Ascending aorta (tissue), 2 donors: ENCODE data around the gene CFLAR. TPM values are rescaled to one million over a fixed set of nuclear protein-coding genes. Genes with fewer than 3 reads are reported as not detected.

ENCODE experiments used
- DNase-seq, 2 donors: peaks; one replicate each; pipeline ENCODE4 v3.0.0-alpha.2; 2019; ENCODE audit warnings: low spot score in 2 of 2
- H3K27ac ChIP-seq, 2 donors: fragments of 200-600 bp; sonication (generic); one replicate each; pipeline ENCODE4 v1.5.1; 2016 to 2017; ENCODE audit warnings: mild to moderate bottlenecking in 1 of 2
- H3K27me3 ChIP-seq: fragments of 200-600 bp; sonication (generic); one replicate; pipeline ENCODE4 v1.5.1; 2017
- H3K36me3 ChIP-seq, 2 donors: fragments of 200-600 bp; sonication (generic); one replicate each; pipeline ENCODE4 v1.5.1; 2016
- H3K4me1 ChIP-seq, 2 donors: fragments of 200-600 bp; sonication (generic); one replicate each; pipeline ENCODE4 v1.5.1; 2016 to 2017; ENCODE audit warnings: mild to moderate bottlenecking in 1 of 2
- H3K4me3 ChIP-seq, 2 donors: fragments of 200-600 bp; sonication (generic); one replicate each; pipeline ENCODE4 v1.5.1; 2016 to 2017; ENCODE audit warnings: mild to moderate bottlenecking in 1 of 2
- H3K9me3 ChIP-seq, 2 donors: fragments of 200-600 bp; sonication (generic); one replicate each; pipeline ENCODE4 v1.5.1; 2016
- intact Hi-C: fragments of 100-400 bp; cut with DNase I; formaldehyde crosslinking; loops from one replicate; pipeline ENCODE4 v1.15.1; 2023
- total RNA-seq: library from RNA; depleted of rRNA; stranded (reverse); fragments of >200 nt; gene quantifications from one replicate; pipeline ENCODE4 v1.1.0, GENCODE V29; 2016
- TF ChIP-seq, protein P1 (sequence below), 3 experiments: fragments of 200-600 bp in 2 of 3; fragments of 450-650 bp in 1 of 3; sonication (generic) in 2 of 3; IDR thresholded peaks; one replicate each; pipeline ENCODE4 v1.5.1; 2016 to 2019; ENCODE audit warnings: antibody characterized with exemption in 3 of 3, mild to moderate bottlenecking in 1 of 3, moderate library complexity in 1 of 3

Gene CFLAR
- total RNA-seq, 1 donor from 2014 or later, result 112 TPM

DNA sequence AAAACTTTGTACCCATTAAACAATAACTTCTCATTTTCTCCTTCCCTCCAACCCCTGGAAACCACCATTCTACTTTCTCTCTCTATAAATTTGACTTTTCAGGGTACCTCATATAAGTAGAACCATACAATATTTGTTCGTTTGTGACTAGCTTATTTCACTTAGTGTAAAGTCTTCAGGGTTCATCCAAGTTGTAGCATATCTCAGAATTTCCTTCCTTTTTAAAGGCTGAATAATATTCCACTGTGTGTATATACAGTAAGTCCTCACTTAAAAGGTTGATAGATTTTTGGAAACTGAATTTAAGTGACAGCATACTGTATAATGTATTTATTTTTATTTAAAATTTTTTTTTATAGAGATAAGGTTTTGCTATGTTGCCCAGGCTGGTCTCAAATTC, 80.8 kb downstream of the CFLAR start:
- H3K4me3 ChIP-seq, result no peak overlapping the region
- H3K27ac ChIP-seq, result no peak overlapping the region
- intact Hi-C loops, result no loop called here
- H3K27me3 ChIP-seq, result no peaks in the 10 kb centered on the region
- TF ChIP-seq, protein P1, sequence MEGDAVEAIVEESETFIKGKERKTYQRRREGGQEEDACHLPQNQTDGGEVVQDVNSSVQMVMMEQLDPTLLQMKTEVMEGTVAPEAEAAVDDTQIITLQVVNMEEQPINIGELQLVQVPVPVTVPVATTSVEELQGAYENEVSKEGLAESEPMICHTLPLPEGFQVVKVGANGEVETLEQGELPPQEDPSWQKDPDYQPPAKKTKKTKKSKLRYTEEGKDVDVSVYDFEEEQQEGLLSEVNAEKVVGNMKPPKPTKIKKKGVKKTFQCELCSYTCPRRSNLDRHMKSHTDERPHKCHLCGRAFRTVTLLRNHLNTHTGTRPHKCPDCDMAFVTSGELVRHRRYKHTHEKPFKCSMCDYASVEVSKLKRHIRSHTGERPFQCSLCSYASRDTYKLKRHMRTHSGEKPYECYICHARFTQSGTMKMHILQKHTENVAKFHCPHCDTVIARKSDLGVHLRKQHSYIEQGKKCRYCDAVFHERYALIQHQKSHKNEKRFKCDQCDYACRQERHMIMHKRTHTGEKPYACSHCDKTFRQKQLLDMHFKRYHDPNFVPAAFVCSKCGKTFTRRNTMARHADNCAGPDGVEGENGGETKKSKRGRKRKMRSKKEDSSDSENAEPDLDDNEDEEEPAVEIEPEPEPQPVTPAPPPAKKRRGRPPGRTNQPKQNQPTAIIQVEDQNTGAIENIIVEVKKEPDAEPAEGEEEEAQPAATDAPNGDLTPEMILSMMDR (IDR thresholded peaks at IDR 0.05), result no peak
- no peaks in the 10 kb centered on the region for H3K9me3 ChIP-seq
- peaks cover 0 to 3% of the 10 kb centered on the region in 2 donors for H3K36me3 ChIP-seq
- DNase-seq, result no peak
- H3K4me1 ChIP-seq, result no peaks in the 10 kb centered on the region

DNA sequence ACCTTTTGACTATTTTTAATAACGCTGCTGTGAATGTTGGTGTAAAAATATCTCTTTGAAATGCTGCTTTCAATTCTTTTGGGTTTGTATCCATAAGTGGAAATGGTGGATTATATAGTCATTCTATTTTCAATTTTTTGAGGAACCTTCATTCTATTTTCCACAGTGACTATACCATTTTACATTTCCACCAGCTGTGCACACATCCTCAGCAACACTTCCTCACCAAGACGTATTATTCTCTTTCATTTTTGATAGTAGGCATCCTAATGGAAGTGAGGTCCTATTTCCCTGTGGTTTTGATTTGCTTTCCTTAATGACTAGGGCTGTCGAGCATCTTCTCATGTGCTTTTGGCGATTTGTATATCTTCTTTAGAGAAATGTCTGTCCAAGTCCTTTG, 81.8 kb downstream of the CFLAR start:
- no peak for DNase-seq
- TF ChIP-seq, protein P1 (IDR thresholded peaks at IDR 0.05), result no peak
- Histone ChIP-seq H3K36me3 (peaks cover 0 to 3% of the 10 kb centered on the region in 2 donors), H3K9me3 (no peaks in the 10 kb centered on the region), H3K4me3 (no peak overlapping the region), H3K27me3 (no peaks in the 10 kb centered on the region), H3K27ac (no peak overlapping the region), H3K4me1 (no peaks in the 10 kb centered on the region)
- intact Hi-C loops, result no loop called here

DNA sequence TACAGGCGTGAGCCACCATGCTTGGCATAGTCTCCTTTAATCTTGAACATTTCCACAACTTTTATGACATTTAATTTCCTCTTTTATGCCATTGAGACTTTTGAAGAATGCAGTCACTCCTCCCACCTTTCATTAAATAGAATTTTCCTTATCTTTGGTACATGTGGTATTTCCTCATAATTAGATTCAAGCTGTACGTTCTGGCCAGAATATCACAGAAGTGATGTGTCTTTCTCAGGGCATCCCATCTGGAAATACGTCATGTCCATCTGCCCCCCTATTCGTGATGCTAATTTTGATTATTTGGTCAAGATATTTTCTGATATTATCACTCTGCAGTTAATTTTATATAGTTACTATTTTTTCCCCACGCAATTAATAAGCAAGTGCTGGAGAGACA, 83.9 kb downstream of the CFLAR start:
- intact Hi-C loops, result no loop called here
- Histone ChIP-seq H3K9me3 (no peaks in the 10 kb centered on the region), H3K36me3 (peaks cover 0 to 3% of the 10 kb centered on the region in 2 donors), H3K27me3 (no peaks in the 10 kb centered on the region), H3K27ac (no peak overlapping the region), H3K4me3 (no peak overlapping the region), H3K4me1 (no peaks in the 10 kb centered on the region)
- no peak for DNase-seq
- TF ChIP-seq, protein P1 (IDR thresholded peaks at IDR 0.05), result no peak

DNA sequence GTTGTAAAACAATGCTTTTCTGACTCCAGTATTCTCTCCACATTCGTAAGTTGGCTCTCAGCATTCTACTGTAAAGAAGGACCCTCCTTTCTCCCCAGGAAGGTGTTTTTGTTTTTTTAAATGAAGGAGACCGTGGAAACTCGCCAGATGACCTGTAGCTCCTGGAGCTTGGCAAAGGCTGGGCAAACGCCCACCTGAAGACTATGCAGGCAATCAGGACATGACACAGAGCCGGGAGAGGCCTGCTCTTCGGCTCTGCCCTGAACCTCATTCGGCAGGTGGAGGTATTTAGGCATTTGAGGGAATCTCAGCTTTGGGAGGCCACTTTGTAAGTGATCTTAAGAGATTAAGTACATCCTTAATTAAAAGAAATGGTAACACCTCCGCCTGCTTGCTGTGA, 84.4 kb downstream of the CFLAR start:
- no peaks in the 10 kb centered on the region for H3K9me3 ChIP-seq
- H3K27me3 ChIP-seq, result no peaks in the 10 kb centered on the region
- H3K4me3 ChIP-seq, result no peak overlapping the region
- no peaks in the 10 kb centered on the region for H3K36me3 ChIP-seq
- DNase-seq, result no peak
- H3K27ac ChIP-seq, result no peak overlapping the region
- no peaks in the 10 kb centered on the region for H3K4me1 ChIP-seq
- intact Hi-C loops, result no loop called here
- TF ChIP-seq, protein P1 (IDR thresholded peaks at IDR 0.05), result no peak

DNA sequence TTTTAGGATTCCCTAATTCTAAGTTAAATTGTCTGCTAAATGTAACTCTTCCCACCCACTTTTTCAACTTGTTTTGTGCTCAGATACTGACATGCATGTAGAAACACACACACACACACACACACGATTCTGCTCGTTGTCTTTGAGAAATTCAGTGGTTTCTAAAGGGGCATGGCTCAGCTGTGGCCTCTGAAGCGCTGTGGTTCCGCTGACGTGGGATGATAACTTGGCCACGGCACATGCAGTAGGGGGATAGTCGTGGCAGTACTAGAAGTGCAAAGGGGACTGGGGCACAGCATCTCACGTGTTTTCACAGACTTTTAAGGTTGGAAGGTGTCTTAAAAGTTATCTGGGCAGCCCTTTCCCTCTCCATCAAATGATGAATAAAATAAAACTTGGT, 85.4 kb downstream of the CFLAR start:
- Histone ChIP-seq H3K27ac (no peak overlapping the region), H3K36me3 (no peaks in the 10 kb centered on the region), H3K27me3 (no peaks in the 10 kb centered on the region), H3K9me3 (no peaks in the 10 kb centered on the region), H3K4me3 (no peak overlapping the region), H3K4me1 (no peaks in the 10 kb centered on the region)
- no peak for DNase-seq
- intact Hi-C loops, result no loop called here
- TF ChIP-seq, protein P1 (IDR thresholded peaks at IDR 0.05), result no peak
